Liver (tissue), 9 donors: Measurements from ENCODE around the gene ALG12. TPM values are rescaled to one million over a fixed set of nuclear protein-coding genes. Genes with fewer than 3 reads are reported as not detected.

Experiments used
- DNase-seq: peaks from one replicate; pipeline ENCODE4 v3.0.0-alpha.2; 2017; ENCODE audit warnings: low spot score
- H3K27ac ChIP-seq, 2 donors: one replicate each; pipeline ENCODE4 v1.7.0; 2013; ENCODE audit warnings: inconsistent platforms in 2 of 2, low read length in 2 of 2, control low read depth in 1 of 2, low read depth in 1 of 2, mild to moderate bottlenecking in 1 of 2
- H3K27me3 ChIP-seq, 4 donors: one replicate each; pipeline versions ENCODE4 v1.6.1 to v1.7.0; 2013; ENCODE audit warnings: low read length in 3 of 4, inconsistent platforms in 1 of 4, mild to moderate bottlenecking in 1 of 4, moderate library complexity in 1 of 4; ENCODE audit not compliant: control insufficient read depth in 4 of 4, insufficient read depth in 4 of 4
- H3K36me3 ChIP-seq, 4 donors: one replicate each; pipeline versions ENCODE4 v1.6.1 to v1.7.0; 2013; ENCODE audit warnings: low read length in 3 of 4, mild to moderate bottlenecking in 3 of 4, low read depth in 1 of 4, moderate library complexity in 1 of 4; ENCODE audit not compliant: control insufficient read depth in 4 of 4, insufficient read depth in 3 of 4
- H3K4me1 ChIP-seq, 4 donors: one replicate each; pipeline versions ENCODE4 v1.6.1 to v1.7.0; 2013; ENCODE audit warnings: low read length in 3 of 4, mild to moderate bottlenecking in 3 of 4, moderate library complexity in 1 of 4; ENCODE audit not compliant: control insufficient read depth in 4 of 4, insufficient read depth in 4 of 4
- H3K4me3 ChIP-seq, 3 donors: one replicate each; pipeline versions ENCODE4 v1.6.1 to v1.7.0; 2013; ENCODE audit warnings: low read length in 3 of 3, control low read depth in 1 of 3, low read depth in 1 of 3, mild to moderate bottlenecking in 1 of 3
- H3K9ac ChIP-seq, 2 donors: one replicate each; pipeline ENCODE4 v1.7.0; 2013; ENCODE audit warnings: low read length in 2 of 2, mild to moderate bottlenecking in 2 of 2, moderate library complexity in 2 of 2, control low read depth in 1 of 2, low read depth in 1 of 2
- H3K9me3 ChIP-seq, 4 donors: one replicate each; pipeline versions ENCODE4 v1.6.1 to v1.7.0; 2013; ENCODE audit warnings: low read length in 3 of 4; ENCODE audit not compliant: control insufficient read depth in 4 of 4
- GABPA ChIP-seq, 2 donors: IDR thresholded peaks in 1 of 2; conservative IDR thresholded peaks in 1 of 2; 2 replicates each; pipeline ENCODE4 v1.6.1; 2016; ENCODE audit warnings: antibody characterized with exemption in 2 of 2, mild to moderate bottlenecking in 1 of 2, moderate library complexity in 1 of 2
- HNF4A ChIP-seq, 2 donors: conservative IDR thresholded peaks; 2 replicates each; pipeline ENCODE4 v1.6.1; 2016; ENCODE audit warnings: antibody characterized with exemption in 2 of 2, mild to moderate bottlenecking in 2 of 2
- HNF4G ChIP-seq: IDR thresholded peaks from 2 replicates; pipeline ENCODE4 v1.6.1; 2016; ENCODE audit warnings: antibody characterized with exemption
- JUND ChIP-seq, 2 donors: IDR thresholded peaks; 2 replicates each; pipeline ENCODE4 v1.6.1; 2016; ENCODE audit warnings: antibody characterized with exemption in 2 of 2
- MAX ChIP-seq: IDR thresholded peaks from 2 replicates; pipeline ENCODE4 v1.6.1; 2016; ENCODE audit warnings: antibody characterized with exemption
- NR2F2 ChIP-seq: IDR thresholded peaks from 2 replicates; pipeline ENCODE4 v1.6.1; 2016; ENCODE audit warnings: antibody characterized with exemption
- RAD21 ChIP-seq, 2 donors: IDR thresholded peaks; 2 replicates each; pipeline ENCODE4 v1.6.1; 2016; ENCODE audit warnings: antibody characterized with exemption in 2 of 2, mild to moderate bottlenecking in 2 of 2
- REST ChIP-seq: IDR thresholded peaks from 2 replicates; pipeline ENCODE4 v1.6.1; 2016; ENCODE audit warnings: antibody characterized with exemption, mild to moderate bottlenecking
- RXRA ChIP-seq, 2 donors: IDR thresholded peaks; 2 replicates each; pipeline ENCODE4 v1.6.1; 2017 to 2018; ENCODE audit warnings: antibody characterized with exemption in 2 of 2, mild to moderate bottlenecking in 1 of 2
- SP1 ChIP-seq: IDR thresholded peaks from 2 replicates; pipeline ENCODE4 v1.6.1; 2018; ENCODE audit warnings: antibody characterized with exemption, mild to moderate bottlenecking
- YY1 ChIP-seq: IDR thresholded peaks from 2 replicates; pipeline ENCODE4 v1.6.1; 2016; ENCODE audit warnings: antibody characterized with exemption, mild to moderate bottlenecking
- ZBTB33 ChIP-seq: IDR thresholded peaks from 2 replicates; pipeline ENCODE4 v1.6.1; 2016; ENCODE audit warnings: antibody characterized with exemption
- WGBS: extraction: QIAGEN DNeasy Blood & Tissue Kit; methylation state at CpG from one replicate; pipeline ENCODE4 v1.1.7; 2013; 5-methylcytosine and 5-hydroxymethylcytosine counted together
- polyA plus RNA-seq, 2 donors: library from polyadenylated mRNA; stranded (reverse) in 1 of 2; unstranded in 1 of 2; fragments of 200-250 nt in 1 of 2; fragments of >200 nt in 1 of 2; fragmentation: Nextera tagmentation in 1 of 2; extraction: Ambion mirVana in 1 of 2; gene quantifications; one replicate each; pipeline versions ENCODE4 v1.2.1 to v1.2.3, GENCODE V29; 2013 to 2015
- total RNA-seq, 2 donors: library from RNA; depleted of rRNA; stranded (reverse); fragments of >200 nt; gene quantifications; one replicate each; pipeline ENCODE4 v1.2.3, GENCODE V29; 2014
- donor health status: healthy.
- donor health status: healthy.
- donor health status: healthy.
- donor health status: healthy.
- donor health status: healthy.

Gene ALG12
- total and polyA plus RNA-seq, 4 donors = 10.4 to 20.2 (median 14.0) TPM

- H3K27me3 ChIP-seq = no peaks in the 10 kb centered on the region
- TF ChIP-seq GABPA (IDR thresholded peaks at IDR 0.05 in 1 of 2, conservative IDR thresholded peaks at IDR 0.05 in 1 of 2) = no peak
- TF ChIP-seq HNF4A (conservative IDR thresholded peaks at IDR 0.05) = peak; percentile 53 to 76
- no peak for TF ChIP-seq REST
- peak in 1 of 2 donors; percentile 22 for TF ChIP-seq RXRA (IDR thresholded peaks at IDR 0.05)
- no peak for TF ChIP-seq NR2F2
- H3K9ac ChIP-seq = peak overlapping the region in 1 of 2 donors; percentile 68
- peaks cover 0 to 13% (median 3%) of the 10 kb centered on the region in 4 donors for H3K36me3 ChIP-seq
- no peak for DNase-seq
- H3K4me1 ChIP-seq = peaks cover 44 to 83% (median 64%) of the 10 kb centered on the region in 4 donors
- WGBS = 73% methylated on average over 11 of the region's 11 CpGs
- peak overlapping the region; percentile 95 to 99 for H3K27ac ChIP-seq
- no peaks in the 10 kb centered on the region for H3K9me3 ChIP-seq
- no peak overlapping the region for H3K4me3 ChIP-seq
These were observed 48.0 kb upstream of the ALG12 start for GRCh38 chr22:49966041-49966773.

GRCh38 chr22:49965091-49966040 lies 47.1 kb upstream of the ALG12 start:
- DNase-seq = no peak
- Histone ChIP-seq H3K36me3 (peaks cover 0 to 13% (median 3%) of the 10 kb centered on the region in 4 donors), H3K9me3 (no peaks in the 10 kb centered on the region), H3K27me3 (no peaks in the 10 kb centered on the region), H3K4me3 (no peak overlapping the region), H3K9ac (peak overlapping the region in 1 of 2 donors; percentile 3), H3K4me1 (peaks cover 43 to 80% (median 61%) of the 10 kb centered on the region in 4 donors), H3K27ac (peak overlapping the region; percentile 95 to 99)
- 79% methylated on average over 22 of the region's 22 CpGs for WGBS
- no peak for TF ChIP-seq JUND (IDR thresholded peaks at IDR 0.05)
- TF ChIP-seq SP1 = no peak
- TF ChIP-seq RAD21 (IDR thresholded peaks at IDR 0.05) = no peak
- TF ChIP-seq YY1 = no peak
- no peak for TF ChIP-seq NR2F2
- TF ChIP-seq MAX = no peak
- no peak for TF ChIP-seq REST
- TF ChIP-seq HNF4G = no peak
- TF ChIP-seq ZBTB33 = no peak
